DND-41 (cell line): Measurements from ENCODE around the gene DIRAS2.

Experiments used
- ATAC-seq: fragments of 200-7000 bp; cut with Tn5 transposase; 3 replicates; pipeline ENCODE4 v1.9.1; 2021; ENCODE audit warnings: low read depth; ENCODE audit not compliant: insufficient read depth
- DNase-seq: peaks from one replicate; pipeline ENCODE4 v3.0.0-alpha.2; 2020
- H2AFZ ChIP-seq: 2 replicates; pipeline ENCODE4 v1.6.0; 2012; ENCODE audit warnings: low read depth, low read length
- H3K27ac ChIP-seq: 2 replicates; pipeline ENCODE4 v1.5.1; 2012; ENCODE audit warnings: low read length, inconsistent platforms
- H3K27me3 ChIP-seq: fragments of 200-600 bp; sonication (generic); 2 replicates; pipeline ENCODE4 v1.6.0; 2012; ENCODE audit warnings: low read length, mild to moderate bottlenecking, inconsistent platforms; ENCODE audit not compliant: insufficient read depth, poor library complexity
- H3K36me3 ChIP-seq: 2 replicates; pipeline ENCODE4 v1.5.1; 2012; ENCODE audit warnings: low read length, inconsistent platforms; ENCODE audit not compliant: insufficient read depth
- H3K4me1 ChIP-seq: 2 replicates; pipeline ENCODE4 v1.5.1; 2012; ENCODE audit warnings: mild to moderate bottlenecking, low read length; ENCODE audit not compliant: insufficient read depth
- H3K4me2 ChIP-seq: 2 replicates; pipeline ENCODE4 v1.6.0; 2012; ENCODE audit warnings: mild to moderate bottlenecking, moderate library complexity, low read length, inconsistent platforms; ENCODE audit not compliant: insufficient read depth
- H3K4me3 ChIP-seq, 2 experiments: fragments of 200-600 bp in 1 of 2; shearing (Covaris generic) in 1 of 2; 2 replicates each; pipeline ENCODE4 v1.5.1; 2012 to 2016; ENCODE audit warnings: inconsistent platforms in 2 of 2, low read length in 2 of 2, mild to moderate bottlenecking in 2 of 2, low read depth in 1 of 2, moderate library complexity in 1 of 2
- H3K79me2 ChIP-seq: 2 replicates; pipeline ENCODE4 v1.6.0; 2012; ENCODE audit warnings: low read length, inconsistent platforms; ENCODE audit not compliant: insufficient read depth
- H3K9ac ChIP-seq: 2 replicates; pipeline ENCODE4 v1.6.0; 2012; ENCODE audit warnings: low read depth, mild to moderate bottlenecking, inconsistent platforms, low read length, moderate library complexity
- H3K9me3 ChIP-seq: 2 replicates; pipeline ENCODE4 v1.5.1; 2012; ENCODE audit warnings: low read length, moderate library complexity, mild to moderate bottlenecking, inconsistent platforms; ENCODE audit not compliant: insufficient read depth, severe bottlenecking
- H4K20me1 ChIP-seq: 2 replicates; pipeline ENCODE4 v1.6.0; 2012; ENCODE audit warnings: low read length; ENCODE audit not compliant: insufficient read depth
- CTCF ChIP-seq: IDR thresholded peaks from 2 replicates; pipeline ENCODE4 v1.5.1; 2012; ENCODE audit warnings: borderline replicate concordance, low read length, moderate library complexity, mild to moderate bottlenecking; ENCODE audit not compliant: poor library complexity, severe bottlenecking; ENCODE audit errors: extremely low read depth
- EZH2 ChIP-seq: IDR thresholded peaks from 3 replicates; pipeline ENCODE4 v1.6.1; 2012; ENCODE audit warnings: borderline replicate concordance, low read depth, mild to moderate bottlenecking, moderate library complexity, low read length, inconsistent platforms; ENCODE audit not compliant: severe bottlenecking

The DIRAS2 gene

GRCh38 chr9:90647843-90648242, 5.2 kb upstream of the DIRAS2 start:
- no peak for TF ChIP-seq CTCF
- TF ChIP-seq EZH2: no peak
- Histone ChIP-seq H3K79me2 (no peaks in the 10 kb centered on the region), H4K20me1 (no peaks in the 10 kb centered on the region), H2AFZ (no peak overlapping the region), H3K9me3 (peaks cover 5% of the 10 kb centered on the region), H3K27ac (no peak overlapping the region), H3K4me3 (no peak overlapping the region), H3K9ac (no peak overlapping the region), H3K4me2 (no peak overlapping the region), H3K4me1 (no peaks in the 10 kb centered on the region), H3K36me3 (no peaks in the 10 kb centered on the region), H3K27me3 (peaks cover 1% of the 10 kb centered on the region)
- ATAC-seq: no peak
- no peak for DNase-seq

GRCh38 chr9:90645721-90646120, 3.1 kb upstream of the DIRAS2 start:
- Histone ChIP-seq H3K4me1 (no peaks in the 10 kb centered on the region), H3K27me3 (peaks cover 4% of the 10 kb centered on the region)

GRCh38 chr9:90641884-90642487, 638 bp downstream of the DIRAS2 start:
- Histone ChIP-seq H3K9ac (no peak overlapping the region), H3K4me3 (no peak overlapping the region), H2AFZ (no peak overlapping the region)

More at GRCh38 chr9:90645721-90646120, 3.1 kb upstream of the DIRAS2 start:
- H3K9me3 ChIP-seq: no peaks in the 10 kb centered on the region
- DNase-seq (no peak), ATAC-seq (no peak)
- H3K9ac ChIP-seq: no peak overlapping the region
- H3K79me2 ChIP-seq: no peaks in the 10 kb centered on the region
- TF ChIP-seq CTCF: no peak
- no peak for TF ChIP-seq EZH2
- H3K4me3 ChIP-seq: no peak overlapping the region
- H3K27ac ChIP-seq: no peak overlapping the region
- H3K36me3 ChIP-seq: no peaks in the 10 kb centered on the region
- H3K4me2 ChIP-seq: no peak overlapping the region
- H2AFZ ChIP-seq: no peak overlapping the region
- no peaks in the 10 kb centered on the region for H4K20me1 ChIP-seq

More at GRCh38 chr9:90641884-90642487, 638 bp downstream of the DIRAS2 start:
- no peak for ATAC-seq
- H3K27me3 ChIP-seq: peaks cover 4% of the 10 kb centered on the region
- no peak overlapping the region for H3K27ac ChIP-seq
- H4K20me1 ChIP-seq: no peaks in the 10 kb centered on the region
- no peaks in the 10 kb centered on the region for H3K36me3 ChIP-seq
- no peaks in the 10 kb centered on the region for H3K4me1 ChIP-seq
- TF ChIP-seq EZH2: no peak
- TF ChIP-seq CTCF: no peak
- no peaks in the 10 kb centered on the region for H3K79me2 ChIP-seq
- H3K9me3 ChIP-seq: no peaks in the 10 kb centered on the region
- no peak overlapping the region for H3K4me2 ChIP-seq
- DNase-seq: no peak
